A204.1 (cell line): ENCODE results near the gene RBM20.
"Not testable (repeated sequence)": the region's sequence is repeated elsewhere in the genome, so short reads cannot be mapped to it uniquely, and the experiment has no call there.

ENCODE experiments used
- FAIRE-seq: peaks from 2 replicates; lab custom pipeline; 2012; peaks lifted over from hg19 to GRCh38; lab: Jason Lieb, UNC

Gene RBM20

DNA sequence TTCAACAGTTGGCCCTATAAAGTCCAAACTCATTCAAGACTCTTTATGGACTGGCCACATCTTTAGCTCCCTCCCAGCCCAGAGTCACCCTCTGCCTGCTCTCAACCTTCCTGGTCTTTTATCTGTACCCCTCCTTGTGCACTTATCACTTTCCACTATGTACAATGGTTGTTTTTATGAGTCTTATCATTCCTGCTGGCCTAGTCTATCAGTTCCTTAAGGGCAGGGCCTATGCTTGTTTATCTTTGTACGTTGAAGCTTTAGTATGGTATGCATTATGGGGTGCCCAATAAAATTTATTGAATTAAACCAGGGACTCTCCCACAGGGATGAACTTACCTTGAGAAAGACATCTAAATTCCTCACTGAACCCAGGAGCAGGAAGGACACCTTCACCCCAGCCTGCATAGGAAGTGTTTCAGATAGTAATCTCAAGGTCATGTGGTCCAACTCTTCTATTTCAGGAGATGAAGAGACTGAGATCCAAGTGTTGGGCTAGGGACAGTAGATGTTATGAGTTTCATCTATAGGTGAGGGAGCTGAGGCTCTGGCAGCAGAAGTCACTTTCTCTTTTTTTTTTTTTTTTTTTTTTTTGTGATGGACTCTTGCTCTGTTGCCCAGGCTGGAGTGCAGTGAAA is 214.3 kb downstream of the RBM20 start:
- FAIRE-seq = no peak

DNA sequence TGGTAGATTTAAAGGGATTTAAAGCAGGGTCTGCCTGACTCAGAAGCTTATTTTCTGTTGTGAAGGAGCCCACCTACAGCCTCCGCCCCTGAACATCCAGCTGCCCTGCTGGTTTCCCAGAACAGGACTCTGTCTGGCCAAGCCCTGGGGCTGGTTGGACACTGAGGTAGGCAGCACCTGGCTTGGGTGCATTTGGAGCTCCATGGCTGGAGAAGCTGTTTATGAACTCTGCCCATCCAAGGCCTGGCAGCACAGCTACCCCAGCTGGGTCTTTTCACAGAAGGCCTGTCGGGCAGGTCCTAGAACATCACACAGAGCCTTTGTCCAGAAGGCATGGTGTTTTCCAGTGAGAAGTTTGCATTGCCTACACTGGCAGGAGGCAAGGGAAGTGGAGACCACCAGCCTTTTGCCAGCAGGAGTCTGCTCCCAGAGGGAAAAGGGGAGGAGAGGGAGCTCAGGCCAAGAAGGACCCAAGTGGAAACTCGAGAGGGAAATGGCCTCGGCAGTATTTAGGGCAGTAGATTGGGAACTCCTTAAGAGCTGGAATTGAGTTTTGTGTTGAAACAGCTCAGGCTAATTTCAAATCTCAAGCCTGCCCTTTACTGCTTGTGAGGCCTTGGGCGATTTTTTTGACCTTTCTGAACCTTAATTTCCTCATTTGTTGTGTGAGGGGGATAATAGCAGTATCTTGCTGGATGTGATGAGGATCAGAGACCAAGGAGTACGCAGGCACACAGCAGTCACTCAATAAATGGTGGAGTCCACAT is 215.3 kb downstream of the RBM20 start:
- FAIRE-seq = no peak

DNA sequence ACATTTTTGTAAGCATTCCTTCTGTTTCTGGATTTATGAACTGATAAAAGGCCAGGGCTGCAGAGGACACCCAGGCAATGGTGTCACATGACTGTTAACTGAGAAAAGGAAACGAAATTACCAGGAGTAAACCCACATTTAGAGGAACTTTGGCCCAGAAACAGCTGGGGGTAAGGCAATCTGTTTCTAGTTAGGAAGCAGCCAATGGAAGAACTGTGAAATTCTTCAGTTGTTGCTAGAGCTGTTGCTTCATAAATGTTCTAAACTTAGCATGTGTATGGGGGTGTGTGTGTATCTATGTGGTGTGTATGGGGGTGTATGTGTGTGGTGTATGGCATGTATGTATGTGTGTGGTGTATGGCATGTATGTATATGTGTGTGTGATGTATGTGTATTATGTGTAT is 215.8 kb downstream of the RBM20 start:
- FAIRE-seq = no peak

DNA sequence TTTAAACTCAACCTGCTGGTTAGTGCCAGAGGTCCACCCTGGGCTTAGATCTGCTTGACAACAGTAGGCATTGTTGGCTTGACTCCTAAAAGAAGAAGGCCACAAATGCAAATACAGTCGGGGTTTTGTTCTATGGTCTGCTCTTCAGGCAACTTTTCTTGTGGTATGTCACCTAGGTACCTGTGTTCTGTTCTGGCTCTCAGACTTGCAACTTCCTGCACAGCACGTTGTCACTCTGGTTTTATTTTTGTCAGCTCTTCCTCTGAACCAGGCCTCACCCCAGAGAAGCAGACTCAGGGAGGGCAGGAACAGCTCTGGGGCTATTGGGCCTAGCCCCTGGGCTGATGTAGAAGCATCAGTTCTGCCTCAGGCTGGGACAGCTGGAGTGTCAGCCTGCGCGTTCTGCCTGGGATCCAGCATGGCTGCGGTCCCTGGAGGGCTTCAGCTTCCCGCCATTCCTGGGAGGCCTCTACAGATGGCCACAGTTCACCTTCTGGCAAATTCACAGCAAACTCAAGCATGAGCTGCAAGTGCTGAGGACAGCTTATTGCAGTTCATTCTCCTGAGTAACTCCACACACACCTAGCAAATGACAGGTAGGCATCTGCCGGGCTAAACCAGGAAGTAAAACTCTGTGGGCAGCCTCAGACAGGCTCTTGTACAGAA is 216.6 kb downstream of the RBM20 start:
- no peak for FAIRE-seq

DNA sequence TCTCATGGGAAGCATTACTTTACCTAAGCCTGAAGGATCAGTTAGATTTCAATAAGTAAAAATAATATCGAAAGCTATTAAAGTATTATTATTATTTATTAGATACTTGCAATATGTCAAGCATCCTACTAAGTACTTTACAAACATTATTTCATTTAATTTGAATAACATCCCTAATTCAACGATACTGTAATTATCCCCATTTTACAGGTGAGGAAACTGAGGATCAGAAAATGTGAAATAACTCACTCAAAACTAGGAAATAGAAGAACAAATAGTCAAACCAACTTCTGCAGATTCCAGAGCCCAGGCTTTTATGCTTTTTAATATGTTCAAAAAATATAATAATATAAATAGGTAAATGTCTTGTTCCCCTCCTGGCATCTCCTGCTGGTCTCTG is 217.3 kb downstream of the RBM20 start:
- no peak for FAIRE-seq

DNA sequence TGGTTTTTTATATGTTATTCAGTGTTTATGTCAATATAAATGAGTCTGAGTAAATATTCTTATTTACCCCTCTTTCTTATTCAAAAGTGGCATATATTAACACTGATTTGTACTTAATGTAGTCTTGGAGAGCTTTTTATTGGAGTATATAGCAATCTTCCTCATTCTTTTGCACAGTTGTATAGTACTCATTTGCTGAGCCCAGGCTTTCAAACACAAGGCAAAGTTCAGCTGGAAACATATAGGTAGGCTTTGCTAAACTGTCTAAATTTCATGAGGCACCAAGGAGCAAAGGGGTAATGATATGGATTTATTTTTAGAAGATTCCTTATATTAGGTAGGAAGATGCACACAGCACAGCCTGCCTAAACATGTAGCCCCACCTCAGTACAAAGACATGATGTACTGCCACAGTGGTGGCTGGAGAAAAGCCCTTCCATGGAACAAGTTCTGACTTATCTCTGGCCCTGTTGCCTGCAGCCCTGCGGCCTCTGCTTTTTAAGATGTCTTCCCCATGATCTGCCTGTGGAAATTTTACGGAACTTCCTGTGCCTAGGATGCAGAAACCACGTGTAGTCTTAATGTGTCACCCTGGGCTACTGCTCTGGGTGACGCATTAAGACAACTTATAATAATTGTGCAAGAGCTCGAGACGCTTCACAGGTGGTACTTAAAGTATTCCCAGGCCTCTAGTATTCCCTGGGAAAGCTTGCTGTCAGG is 218.0 kb downstream of the RBM20 start:
- no peak for FAIRE-seq

DNA sequence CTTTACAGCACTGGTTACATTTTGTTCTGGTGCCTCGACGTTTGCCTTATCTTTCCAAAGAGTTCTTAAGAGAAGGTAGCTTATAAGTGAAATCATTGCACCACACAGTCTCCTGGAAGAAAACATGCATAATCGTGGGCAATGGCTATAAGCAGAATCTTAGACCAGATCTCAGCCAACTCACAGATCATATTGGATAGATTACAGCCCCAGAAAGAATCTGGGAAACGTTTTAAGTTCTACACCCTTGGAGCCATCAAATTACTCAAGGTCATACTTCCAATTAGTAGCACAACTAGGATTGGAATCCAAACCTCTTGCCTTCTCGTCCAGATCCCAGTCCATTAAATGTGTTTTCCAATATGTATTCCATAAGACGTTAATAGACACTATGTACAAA is 218.8 kb downstream of the RBM20 start:
- no peak for FAIRE-seq

DNA sequence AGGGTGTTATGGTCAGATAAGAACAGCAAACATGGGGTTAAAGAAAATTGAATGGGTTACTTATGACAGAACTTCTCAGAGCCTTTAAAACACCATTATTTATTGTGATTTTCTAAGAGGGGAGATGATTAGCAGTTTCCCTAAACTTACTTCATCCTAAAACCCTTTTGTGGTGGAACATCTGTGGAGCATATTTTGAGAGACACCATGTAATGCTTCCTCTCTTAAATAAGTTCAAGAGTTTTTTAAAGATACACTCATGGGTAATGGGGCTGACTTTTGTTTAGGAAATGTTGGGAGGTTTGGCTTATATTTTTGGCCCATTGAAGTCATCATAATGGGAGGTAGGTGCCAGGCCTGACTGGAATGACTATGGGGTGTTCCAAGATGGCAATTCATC is 219.2 kb downstream of the RBM20 start:
- FAIRE-seq = no peak

DNA sequence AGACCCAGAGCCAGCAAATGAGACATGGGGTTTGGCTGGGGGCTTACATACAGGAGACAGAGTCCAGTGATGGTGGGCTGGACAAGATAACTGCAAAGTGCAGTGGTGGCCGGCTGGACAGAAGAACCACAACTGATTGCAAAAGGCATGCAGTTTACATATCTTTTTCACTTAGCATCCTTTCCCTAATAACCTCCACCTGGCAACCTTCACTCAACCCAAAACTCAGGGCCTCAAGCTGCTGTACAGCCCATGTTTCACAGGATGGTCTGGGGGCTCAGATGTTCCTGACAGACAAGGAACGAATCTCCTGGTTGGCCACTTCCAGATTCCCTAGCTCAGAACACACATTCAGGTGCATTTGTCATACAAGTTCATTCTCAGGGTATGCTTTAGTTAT is 219.8 kb downstream of the RBM20 start:
- no peak for FAIRE-seq

DNA sequence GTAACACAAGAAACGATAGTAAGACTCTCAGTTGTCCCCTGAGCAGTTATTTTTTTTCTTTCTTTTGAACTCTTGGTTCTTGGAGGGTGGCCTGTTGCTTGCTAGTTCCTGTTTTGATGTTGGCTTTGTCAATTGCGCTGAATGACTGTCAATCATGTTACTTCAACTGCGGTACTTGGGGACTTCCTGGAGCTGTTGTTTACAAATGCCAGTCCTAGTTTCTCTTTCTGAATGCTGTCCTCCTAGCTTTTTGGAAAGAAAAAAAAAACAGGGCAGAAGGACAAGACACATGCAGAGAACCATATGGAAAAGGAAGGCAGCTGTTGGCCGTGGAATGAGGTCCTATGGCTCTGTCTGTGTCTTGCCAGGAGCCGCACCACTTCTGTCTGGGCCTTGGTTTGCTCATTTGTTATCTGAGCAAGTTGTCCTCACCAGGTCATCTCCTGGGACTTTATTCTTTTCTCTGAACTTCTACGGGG is 220.6 kb downstream of the RBM20 start:
- no peak for FAIRE-seq

DNA sequence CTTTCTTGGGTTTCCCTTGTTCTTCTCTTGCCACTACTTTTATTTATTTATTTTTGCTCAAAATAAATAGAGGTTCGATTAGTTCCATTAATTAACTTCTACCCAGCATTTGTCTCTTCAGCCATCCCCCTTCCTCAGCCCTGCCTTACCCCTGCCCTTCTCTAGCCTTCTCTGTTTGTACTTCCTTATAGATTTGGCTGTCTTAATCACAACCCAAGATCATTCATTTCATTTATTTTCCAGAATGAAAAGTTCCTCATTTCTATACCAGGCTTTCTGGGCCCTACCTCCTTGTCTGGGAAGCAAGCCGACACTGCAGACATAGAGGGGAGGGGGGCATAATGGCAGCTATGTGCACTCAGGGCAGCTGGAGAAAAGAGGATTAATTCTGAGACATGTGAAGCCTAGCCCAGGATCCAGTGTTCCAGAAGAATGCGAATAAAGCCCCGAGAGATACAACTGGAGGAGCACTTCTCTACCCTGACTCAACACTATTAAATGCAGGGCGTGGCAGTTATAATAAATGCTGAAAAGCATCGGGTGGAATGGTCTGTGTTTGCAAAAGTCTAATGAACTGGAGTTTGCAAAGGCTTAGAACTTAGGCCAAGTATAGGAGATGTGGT is 221.2 kb downstream of the RBM20 start:
- FAIRE-seq = no peak

DNA sequence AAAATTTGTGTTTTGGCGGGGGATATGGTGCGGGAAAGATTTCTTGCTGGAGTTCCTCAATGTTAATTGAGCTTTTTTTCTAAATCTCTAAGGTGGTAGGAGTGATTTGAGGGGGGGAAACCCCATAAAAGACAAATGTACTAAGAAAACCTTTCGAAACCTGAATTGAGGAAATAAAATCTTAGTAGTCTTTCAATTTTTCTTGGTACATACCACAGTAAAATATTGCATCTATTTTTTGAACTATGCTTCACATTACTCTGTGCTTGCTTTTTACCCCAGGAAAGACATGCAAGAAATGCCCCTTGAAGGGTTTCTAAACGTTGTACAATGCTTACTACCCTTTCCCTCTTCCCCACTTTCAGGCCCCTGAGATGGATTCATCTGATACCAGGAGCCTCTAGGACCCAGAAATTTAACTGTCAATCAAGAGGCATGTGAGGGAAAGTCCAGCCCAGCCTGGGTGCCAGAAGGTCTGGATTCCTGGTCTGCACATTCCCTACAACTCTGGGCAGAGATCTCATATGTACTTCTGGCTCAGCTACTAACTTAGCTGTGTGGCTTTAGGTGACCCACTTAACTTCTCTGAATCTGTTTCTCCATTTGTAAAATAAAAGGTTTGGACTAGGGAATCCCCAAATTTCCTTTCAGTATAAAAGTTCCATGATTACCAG is 221.8 kb downstream of the RBM20 start:
- no peak for FAIRE-seq

DNA sequence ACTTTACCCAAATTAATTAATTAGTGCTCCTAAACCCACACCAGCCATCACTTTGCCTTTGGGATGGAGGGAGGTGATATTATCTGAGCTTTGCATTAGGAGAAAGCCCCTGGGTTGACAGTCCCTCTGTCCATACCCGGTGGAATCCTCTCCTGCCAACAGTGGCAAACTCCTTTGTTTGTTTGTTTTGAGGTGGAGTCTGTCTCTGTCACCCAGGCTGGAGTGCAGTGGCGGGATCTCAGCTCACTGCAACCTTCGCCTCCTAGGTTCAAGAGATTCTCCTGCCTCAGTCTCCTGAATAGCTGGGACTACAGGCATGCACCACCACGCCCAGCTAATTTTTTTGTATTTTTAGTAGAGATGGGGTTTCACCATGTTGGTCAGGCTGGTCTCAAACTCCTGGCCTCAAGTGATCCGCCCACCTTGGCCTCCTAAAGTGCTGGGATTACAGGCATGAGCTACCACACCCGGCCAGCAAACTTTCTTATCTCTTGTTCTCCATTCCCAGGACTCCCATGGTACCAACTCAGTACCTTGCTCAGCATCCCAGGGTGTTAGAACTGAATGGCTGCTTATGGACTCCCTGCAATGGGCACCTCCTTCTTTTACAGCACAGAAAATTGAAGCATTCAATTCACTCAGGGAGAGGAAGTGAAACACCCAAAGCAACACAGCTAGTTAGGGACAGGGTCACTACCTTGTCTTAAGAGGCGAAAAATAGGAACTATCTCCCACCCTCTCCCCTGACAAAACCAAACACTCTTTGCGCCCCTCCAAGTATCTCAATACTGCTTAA is 223.1 kb downstream of the RBM20 start:
- not testable (repeated sequence) for FAIRE-seq

DNA sequence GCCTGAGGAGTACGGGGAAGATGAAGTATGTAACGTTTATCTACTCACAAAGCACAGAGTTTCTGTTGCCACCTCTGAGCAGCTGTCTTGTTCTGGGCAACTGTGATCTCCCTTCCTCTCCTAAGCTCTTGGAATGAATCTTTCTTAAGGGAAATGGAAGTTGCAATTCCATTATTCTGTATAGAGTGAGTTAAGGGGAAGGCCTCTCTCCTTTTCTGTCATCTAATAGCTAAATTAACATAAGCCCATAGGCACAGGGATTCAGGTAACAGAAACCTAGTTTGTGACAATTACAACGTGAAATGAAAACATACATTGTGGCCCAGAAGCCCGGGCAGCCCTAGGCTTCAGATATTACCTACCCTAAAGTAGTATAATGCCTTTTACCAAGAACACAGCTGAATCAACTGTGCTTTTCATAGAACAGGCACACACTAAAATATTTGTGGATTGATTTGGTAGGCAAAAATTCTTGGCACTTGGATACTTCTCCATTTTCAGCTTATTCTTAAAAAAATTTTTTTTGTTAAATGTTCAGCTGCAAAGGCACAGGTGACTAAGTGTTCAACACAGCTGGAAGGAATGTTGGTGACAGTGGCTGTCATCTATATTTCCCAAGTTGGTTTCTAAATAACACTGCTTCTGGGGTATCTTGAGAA is 223.8 kb downstream of the RBM20 start:
- FAIRE-seq = no peak

DNA sequence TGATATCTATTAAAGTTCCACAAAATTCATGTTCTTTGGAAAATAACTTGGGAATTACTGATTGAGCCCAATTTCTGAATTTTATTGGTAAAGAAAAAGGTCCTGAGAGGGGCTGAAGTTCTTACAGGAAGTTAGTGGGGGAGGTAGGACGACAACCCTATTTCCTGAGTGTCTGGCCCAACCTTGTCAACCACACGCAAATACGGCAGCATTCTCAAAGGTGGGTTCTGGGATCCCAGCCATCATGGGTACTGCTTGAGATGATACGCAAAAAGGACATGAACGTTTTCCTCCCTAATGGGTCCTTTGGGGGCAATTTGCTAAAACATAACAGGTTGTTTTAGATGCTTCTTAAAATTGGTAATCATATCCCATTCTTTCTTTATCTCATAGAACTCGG is 224.8 kb downstream of the RBM20 start:
- FAIRE-seq = no peak

DNA sequence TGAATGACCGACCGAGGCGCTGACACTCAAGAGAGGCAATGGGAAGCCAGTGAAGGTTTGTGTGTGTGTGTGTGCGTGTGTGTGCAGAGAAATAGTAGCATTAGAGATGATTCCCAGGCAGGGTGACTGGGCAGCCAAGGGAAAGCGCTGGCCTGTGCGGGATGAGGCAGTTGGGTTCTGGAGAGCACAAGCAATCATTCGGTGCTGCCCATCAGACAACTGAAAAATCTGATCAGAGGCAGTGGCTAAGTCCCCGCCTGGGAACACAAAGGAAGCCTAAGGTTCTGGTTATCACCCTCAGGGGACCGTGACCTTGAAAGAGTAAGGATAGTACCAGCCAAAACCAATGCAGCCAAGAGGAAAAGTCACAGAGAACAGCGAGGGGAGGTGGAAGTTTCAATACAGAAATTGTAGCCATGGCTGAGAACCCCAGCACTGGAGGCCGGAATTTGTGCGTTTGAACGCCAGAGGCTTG is 226.7 kb downstream of the RBM20 start:
- FAIRE-seq = no peak

DNA sequence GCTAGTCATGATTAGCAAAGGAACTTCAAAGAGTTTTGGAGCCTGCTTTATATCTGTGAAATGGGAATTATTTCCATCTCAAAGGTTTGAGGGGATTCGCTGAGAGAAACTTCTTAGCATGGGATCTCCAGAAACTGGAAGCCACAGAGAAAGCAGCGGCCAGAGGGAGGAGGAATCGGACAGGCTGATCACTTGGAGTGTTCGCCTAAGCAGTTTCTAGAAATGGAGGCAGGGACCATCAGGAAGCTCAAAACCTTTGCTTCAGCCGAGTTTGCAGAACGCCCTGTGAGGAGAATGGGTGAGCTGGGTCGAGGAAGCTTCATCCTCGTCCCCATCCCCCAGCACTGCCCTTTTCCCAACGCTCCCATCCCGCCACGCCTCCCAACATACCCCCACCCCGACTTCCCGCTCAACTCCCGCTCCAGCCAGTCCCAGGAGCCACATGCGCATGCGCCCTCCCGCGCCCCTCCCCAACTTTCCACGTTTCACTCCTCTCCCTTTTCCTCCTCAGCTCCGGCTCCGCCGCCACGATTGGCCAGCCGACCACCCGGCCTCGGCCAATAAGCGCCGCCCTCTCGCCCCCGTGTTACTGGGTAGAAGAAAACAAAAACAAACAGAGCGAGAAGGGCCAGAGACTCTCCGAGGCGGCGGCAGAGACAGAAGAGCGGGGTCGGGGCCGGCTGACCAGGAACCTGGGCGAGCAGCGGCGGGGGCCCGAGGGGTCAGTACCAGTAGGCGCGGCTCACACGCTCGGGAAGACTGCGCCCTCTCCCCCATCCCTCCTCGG is 227.4 kb downstream of the RBM20 start, which contains the start of gene PDCD4:
PDCD4 (plus strand) TSS at position 631 of the 787 bp plus-strand sequence. CDS start 4,100 bp downstream, outside the sequence.
- FAIRE-seq = peak; percentile 98

DNA sequence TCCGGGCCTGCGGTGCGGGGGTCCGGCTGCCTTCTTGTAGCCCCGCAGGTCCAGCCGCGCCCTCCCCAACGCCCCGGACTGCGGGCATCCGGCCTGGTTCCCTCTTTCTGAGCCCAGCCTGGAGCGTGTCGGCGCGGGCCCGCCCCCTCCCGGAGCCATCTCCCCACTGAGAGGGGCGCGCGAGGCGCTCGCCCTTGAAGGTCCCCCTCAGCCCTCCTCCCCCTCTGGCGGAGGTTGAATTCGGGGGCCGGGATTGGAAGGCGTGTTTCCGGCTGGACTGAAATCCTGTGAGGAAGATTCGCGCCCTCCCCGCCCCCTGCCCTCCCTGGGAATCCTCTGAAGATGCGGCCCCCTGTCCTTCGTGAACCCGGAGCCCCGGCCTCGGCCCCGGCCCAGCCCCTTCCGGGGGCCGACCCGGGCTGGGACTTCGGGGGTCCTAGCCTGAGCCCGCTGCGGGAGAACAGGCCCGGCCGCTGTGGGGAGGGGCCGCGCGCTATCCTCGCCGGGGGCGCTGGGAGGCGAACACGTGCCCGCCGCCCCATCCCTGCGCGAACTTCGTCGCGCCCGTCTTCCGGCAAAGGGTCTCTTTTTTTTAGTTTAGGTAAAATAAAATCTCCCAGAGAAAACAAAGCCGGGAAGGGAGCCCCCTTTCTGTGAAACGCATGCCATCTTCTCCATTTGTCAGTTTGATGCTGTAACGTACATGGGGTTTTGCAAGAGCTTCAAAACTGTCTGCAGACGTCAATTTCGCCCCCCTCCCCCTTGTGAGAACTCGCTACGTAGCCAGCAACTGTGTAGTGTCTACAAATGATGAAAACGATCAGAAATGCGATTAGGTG is 228.2 kb downstream of the RBM20 start:
- FAIRE-seq = no peak
